ENCODE measurements around the gene PRDM16.

GRCh38 chr1:3155926-3156220 is 86.9 kb downstream of the PRDM16 start:
- TF ChIP-seq CTCF (IDR thresholded peaks at IDR 0.05): no peak
- TF ChIP-seq POLR2A (IDR thresholded peaks at IDR 0.05): no peak

Data from uterus (tissue), 2 donors.